GM21576 (cell line): ENCODE data around the gene TBX6.
A peak's percentile ranks its signal among the peaks of the same experiment; 100 is the strongest.

Source experiments
- ATAC-seq: cut with Tn5 transposase; IDR thresholded peaks from one replicate; pipeline ENCODE4 v1.9.1; 2021; ENCODE audit warnings: mild to moderate bottlenecking, moderate library complexity; ENCODE audit not compliant: unreplicated experiment

Gene TBX6

GRCh38 chr16:30087181-30087898 lies 4.4 kb downstream of the TBX6 start:
- ATAC-seq, result no peak

- no peak for ATAC-seq
Measured at GRCh38 chr16:30086291-30087140, 5.2 kb downstream of the TBX6 start.

GRCh38 chr16:30085820-30086219 lies 5.9 kb downstream of the TBX6 start:
- no peak for ATAC-seq

- ATAC-seq, result no peak
Measured at GRCh38 chr16:30085247-30085646, 6.5 kb downstream of the TBX6 start.

GRCh38 chr16:30084816-30085159 lies 6.9 kb downstream of the TBX6 start:
- no peak for ATAC-seq

GRCh38 chr16:30084096-30084815 lies 7.5 kb downstream of the TBX6 start:
- no peak for ATAC-seq

GRCh38 chr16:30083216-30084055 lies 8.3 kb downstream of the TBX6 start:
- ATAC-seq, result no peak

- no peak for ATAC-seq
Measured at GRCh38 chr16:30082545-30083090, 9.1 kb downstream of the TBX6 start.

GRCh38 chr16:30079480-30079879 lies 12.2 kb downstream of the TBX6 start:
- no peak for ATAC-seq

- no peak for ATAC-seq
Measured at GRCh38 chr16:30078744-30079143, 13.0 kb downstream of the TBX6 start.

GRCh38 chr16:30077656-30078055 lies 14.1 kb downstream of the TBX6 start:
- no peak for ATAC-seq

- ATAC-seq, result peak; percentile 10
Measured at GRCh38 chr16:30076276-30076791, 15.4 kb downstream of the TBX6 start.

- peak; percentile 64 for ATAC-seq
Measured at GRCh38 chr16:30075503-30076275, 16.0 kb downstream of the TBX6 start, which contains the start of gene PPP4C. PPP4C (plus strand) TSS chr16:30075994; CDS start chr16:30076378, 384 bp downstream.

GRCh38 chr16:30070490-30070889 lies 21.2 kb downstream of the TBX6 start:
- no peak for ATAC-seq

GRCh38 chr16:30069611-30070462 lies 21.9 kb downstream of the TBX6 start:
- no peak for ATAC-seq

GRCh38 chr16:30068750-30069610 lies 22.7 kb downstream of the TBX6 start:
- no peak for ATAC-seq

- ATAC-seq, result no peak
Measured at GRCh38 chr16:30068333-30068732, 23.4 kb downstream of the TBX6 start.

GRCh38 chr16:30067584-30067916 lies 24.2 kb downstream of the TBX6 start:
- ATAC-seq, result no peak
